Activated naive CD4-positive, alpha-beta T cell treated with anti-CD3 and anti-CD28 coated beads, Interleukin-2, amount 50 U/mL, for 24 hours (primary cell): Measurements from ENCODE around the gene TPI1.

Experiments used
- H3K27ac Mint-ChIP-seq: one replicate; pipeline ENCODE4 v1.8.0; 2021; ENCODE audit warnings: mild to moderate bottlenecking, mixed read lengths
- H3K27me3 Mint-ChIP-seq: one replicate; pipeline ENCODE4 v1.8.0; 2021; ENCODE audit warnings: mixed read lengths
- H3K36me3 Mint-ChIP-seq: one replicate; pipeline ENCODE4 v1.8.0; 2021; ENCODE audit warnings: mixed read lengths
- H3K4me1 Mint-ChIP-seq: one replicate; pipeline ENCODE4 v1.8.0; 2021; ENCODE audit warnings: mixed read lengths
- H3K4me3 Mint-ChIP-seq: one replicate; pipeline ENCODE4 v1.8.0; 2021; ENCODE audit warnings: mild to moderate bottlenecking, mixed read lengths
- H3K9me3 Mint-ChIP-seq: one replicate; pipeline ENCODE4 v1.8.0; 2021; ENCODE audit warnings: mixed read lengths

TPI1 gene

DNA sequence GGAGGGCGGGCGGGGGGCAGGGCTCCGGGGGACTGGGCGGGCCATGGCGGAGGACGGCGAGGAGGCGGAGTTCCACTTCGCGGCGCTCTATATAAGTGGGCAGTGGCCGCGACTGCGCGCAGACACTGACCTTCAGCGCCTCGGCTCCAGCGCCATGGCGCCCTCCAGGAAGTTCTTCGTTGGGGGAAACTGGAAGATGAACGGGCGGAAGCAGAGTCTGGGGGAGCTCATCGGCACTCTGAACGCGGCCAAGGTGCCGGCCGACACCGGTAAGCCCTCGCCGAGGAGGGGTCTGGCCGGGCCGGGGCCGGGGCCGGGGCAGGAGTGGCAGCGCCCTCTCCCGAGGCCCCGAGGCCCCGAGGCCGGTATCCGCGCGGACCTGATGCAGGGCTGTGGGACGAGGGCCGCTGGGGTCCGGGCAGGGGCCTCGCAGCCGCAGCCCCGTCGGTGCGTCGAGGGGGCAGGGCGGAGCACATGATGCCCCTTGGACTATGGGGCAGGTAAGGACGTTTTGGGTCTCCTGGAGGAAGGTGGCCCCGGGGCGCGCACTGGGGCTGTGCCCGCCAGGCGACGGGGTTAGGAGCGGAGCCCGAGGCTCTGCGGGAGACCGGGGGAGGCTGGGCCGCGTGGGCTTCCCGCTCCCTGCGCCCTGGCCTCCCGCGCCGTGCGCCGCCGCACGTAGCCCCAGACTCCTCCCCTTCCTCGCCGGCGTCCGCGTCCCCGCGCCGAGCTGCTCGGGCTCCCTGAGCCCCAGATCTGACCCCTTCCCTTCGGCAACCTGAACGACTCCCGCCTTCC lies at the start of gene TPI1:
Gene TPI1 (plus strand): TSS at position 119 of the 798 bp plus-strand sequence. CDS start 36 bp downstream, at position 155.
- peaks cover 44% of the 10 kb centered on the region for H3K4me1 Mint-ChIP-seq
- peak within 1 kb of the TSS; percentile 98 for H3K27ac Mint-ChIP-seq
- H3K27me3 Mint-ChIP-seq = no peaks in the 10 kb centered on the region
- H3K4me3 Mint-ChIP-seq = peak within 1 kb of the TSS; percentile 94
- no peaks in the 10 kb centered on the region for H3K9me3 Mint-ChIP-seq
- H3K36me3 Mint-ChIP-seq = peaks cover 12% of the 10 kb centered on the region

DNA sequence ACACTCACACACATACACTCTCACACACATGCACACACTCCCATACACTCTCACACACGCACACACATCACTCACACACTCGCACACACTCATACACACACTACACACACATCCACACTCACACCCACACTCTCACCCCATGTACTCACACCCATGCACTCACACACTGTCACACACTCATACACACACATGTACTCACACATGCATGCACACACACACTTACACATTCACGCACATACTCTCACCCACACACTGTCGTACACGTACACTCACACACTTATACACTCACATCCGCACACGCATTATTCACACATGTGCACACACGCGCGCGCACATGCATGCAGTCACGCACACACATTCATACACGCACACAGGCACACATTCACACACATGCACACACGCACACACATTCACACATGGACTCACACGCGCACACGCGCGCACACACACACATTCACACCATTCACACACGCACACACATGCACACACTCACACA lies 49.6 kb upstream of the TPI1 start:
- no peaks in the 10 kb centered on the region for H3K27me3 Mint-ChIP-seq
- peak overlapping the region; percentile 6 for H3K27ac Mint-ChIP-seq
- H3K4me1 Mint-ChIP-seq = peaks cover 20% of the 10 kb centered on the region
- H3K4me3 Mint-ChIP-seq = no peak overlapping the region
- H3K36me3 Mint-ChIP-seq = peaks cover 5% of the 10 kb centered on the region
- H3K9me3 Mint-ChIP-seq = no peaks in the 10 kb centered on the region

DNA sequence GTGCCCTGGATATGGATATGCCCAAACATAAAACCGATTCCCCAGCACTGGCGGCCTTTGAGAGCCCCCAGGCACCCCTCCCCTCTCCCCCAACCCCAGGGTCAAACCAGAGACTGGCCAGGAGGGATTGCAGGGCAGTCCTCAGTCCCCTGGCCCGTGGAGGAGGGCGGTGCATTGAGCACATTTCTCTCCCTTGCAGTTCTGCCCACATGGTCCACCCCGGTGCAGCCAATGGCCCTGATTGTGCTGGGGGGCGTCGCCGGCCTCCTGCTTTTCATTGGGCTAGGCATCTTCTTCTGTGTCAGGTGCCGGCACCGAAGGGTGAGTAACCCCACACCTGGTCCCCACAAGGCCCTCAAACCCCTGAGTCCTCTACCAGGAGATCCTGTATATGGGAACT lies 49.1 kb upstream of the TPI1 start:
- Mint-ChIP-seq H3K27ac (no peak overlapping the region), H3K4me1 (peaks cover 20% of the 10 kb centered on the region), H3K4me3 (no peak overlapping the region), H3K9me3 (no peaks in the 10 kb centered on the region), H3K36me3 (peaks cover 5% of the 10 kb centered on the region), H3K27me3 (peaks cover 2% of the 10 kb centered on the region)

DNA sequence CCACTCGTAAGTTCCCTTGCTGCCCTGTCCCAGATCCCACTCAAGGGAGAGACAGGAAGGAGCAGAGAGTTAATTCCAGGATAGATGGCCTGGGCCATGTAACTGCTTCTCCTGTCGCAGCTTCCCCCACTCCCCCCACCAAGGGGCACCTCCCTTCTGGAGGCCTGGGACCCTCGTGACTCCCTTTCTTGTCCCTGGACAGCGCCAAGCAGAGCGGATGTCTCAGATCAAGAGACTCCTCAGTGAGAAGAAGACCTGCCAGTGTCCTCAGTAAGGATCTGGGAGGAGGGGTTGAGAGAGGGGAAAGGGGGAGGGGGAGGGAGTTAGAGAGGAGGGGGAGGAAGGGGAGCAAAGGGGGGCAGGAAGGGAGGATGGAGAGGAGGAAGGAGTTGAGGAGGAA lies 48.7 kb upstream of the TPI1 start:
- H3K27ac Mint-ChIP-seq = no peak overlapping the region
- H3K27me3 Mint-ChIP-seq = peaks cover 2% of the 10 kb centered on the region
- H3K36me3 Mint-ChIP-seq = peaks cover 5% of the 10 kb centered on the region
- H3K9me3 Mint-ChIP-seq = no peaks in the 10 kb centered on the region
- peaks cover 16% of the 10 kb centered on the region for H3K4me1 Mint-ChIP-seq
- no peak overlapping the region for H3K4me3 Mint-ChIP-seq

DNA sequence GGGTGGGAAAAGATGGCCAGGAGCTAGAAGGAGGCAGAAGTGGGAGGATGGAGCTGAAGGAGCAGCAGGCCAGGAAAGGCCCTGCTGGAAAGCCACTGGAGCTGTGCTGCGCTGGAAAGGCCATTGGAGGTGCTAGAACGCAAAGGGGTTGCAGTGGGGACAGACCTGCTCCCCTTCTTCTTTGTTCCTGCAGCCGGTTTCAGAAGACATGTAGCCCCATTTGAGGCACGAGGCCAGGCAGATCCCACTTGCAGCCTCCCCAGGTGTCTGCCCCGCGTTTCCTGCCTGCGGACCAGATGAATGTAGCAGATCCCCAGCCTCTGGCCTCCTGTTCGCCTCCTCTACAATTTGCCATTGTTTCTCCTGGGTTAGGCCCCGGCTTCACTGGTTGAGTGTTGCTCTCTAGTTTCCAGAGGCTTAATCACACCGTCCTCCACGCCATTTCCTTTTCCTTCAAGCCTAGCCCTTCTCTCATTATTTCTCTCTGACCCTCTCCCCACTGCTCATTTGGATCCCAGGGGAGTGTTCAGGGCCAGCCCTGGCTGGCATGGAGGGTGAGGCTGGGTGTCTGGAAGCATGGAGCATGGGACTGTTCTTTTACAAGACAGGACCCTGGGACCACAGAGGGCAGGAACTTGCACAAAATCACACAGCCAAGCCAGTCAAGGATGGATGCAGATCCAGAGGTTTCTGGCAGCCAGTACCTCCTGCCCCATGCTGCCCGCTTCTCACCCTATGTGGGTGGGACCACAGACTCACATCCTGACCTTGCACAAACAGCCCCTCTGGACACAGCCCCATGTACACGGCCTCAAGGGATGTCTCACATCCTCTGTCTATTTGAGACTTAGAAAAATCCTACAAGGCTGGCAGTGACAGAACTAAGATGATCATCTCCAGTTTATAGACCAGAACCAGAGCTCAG lies 48.0 kb upstream of the TPI1 start:
- H3K9me3 Mint-ChIP-seq = no peaks in the 10 kb centered on the region
- H3K27me3 Mint-ChIP-seq = peaks cover 2% of the 10 kb centered on the region
- peaks cover 14% of the 10 kb centered on the region for H3K4me1 Mint-ChIP-seq
- peaks cover 5% of the 10 kb centered on the region for H3K36me3 Mint-ChIP-seq
- H3K27ac Mint-ChIP-seq = no peak overlapping the region
- H3K4me3 Mint-ChIP-seq = no peak overlapping the region

DNA sequence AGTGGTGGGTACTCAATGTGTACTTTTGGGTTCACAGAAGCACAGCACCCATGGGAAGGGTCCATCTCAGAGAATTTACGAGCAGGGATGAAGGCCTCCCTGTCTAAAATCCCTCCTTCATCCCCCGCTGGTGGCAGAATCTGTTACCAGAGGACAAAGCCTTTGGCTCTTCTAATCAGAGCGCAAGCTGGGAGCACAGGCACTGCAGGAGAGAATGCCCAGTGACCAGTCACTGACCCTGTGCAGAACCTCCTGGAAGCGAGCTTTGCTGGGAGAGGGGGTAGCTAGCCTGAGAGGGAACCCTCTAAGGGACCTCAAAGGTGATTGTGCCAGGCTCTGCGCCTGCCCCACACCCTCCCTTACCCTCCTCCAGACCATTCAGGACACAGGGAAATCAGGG lies 47.2 kb upstream of the TPI1 start:
- Mint-ChIP-seq H3K4me3 (no peak overlapping the region), H3K4me1 (peaks cover 14% of the 10 kb centered on the region), H3K27ac (no peak overlapping the region), H3K27me3 (peaks cover 3% of the 10 kb centered on the region), H3K9me3 (no peaks in the 10 kb centered on the region), H3K36me3 (peaks cover 5% of the 10 kb centered on the region)

DNA sequence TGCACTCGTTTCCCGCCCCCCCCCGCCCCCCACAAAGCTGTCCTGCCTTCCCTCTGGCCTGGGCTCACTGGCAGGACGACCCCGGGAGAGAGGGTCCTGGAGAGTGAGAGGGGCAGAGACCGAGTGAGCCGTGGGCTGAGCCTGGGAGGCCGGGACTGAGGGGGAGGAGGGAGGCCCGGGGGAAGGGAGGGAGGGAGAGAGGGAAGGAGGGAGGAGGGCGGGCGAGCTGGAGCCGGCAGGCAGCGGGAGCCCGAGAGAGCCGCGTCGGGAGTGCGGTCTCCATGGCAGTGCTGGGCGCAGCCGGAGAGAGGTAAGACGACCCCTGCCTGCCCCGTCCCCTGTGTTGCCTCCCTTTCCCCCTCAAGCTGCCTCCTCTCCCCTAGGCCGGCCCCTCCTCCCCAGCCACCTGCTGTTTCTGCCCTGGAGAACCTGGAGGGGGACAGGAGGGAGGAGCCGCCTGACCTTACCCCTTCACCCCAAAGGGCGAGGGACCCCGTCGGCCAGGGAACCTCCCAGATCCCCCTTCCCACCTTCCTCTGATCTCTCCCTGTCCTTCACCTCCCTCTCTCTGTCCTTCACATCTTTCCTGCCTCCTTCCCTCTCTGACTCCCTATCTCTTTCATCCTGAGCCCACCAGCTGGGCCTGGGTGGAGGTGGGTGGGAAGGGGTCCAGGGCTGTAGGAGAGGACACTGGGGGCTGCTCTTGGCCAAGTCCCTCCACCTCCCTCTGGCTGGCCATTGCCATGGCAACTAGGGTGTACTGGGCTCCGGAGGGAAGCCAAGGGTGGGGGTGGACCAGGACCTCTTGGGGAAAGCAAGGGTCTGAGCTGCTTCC lies 45.5 kb upstream of the TPI1 start, which contains the start of gene GPR162:
Gene GPR162 (plus strand): TSS at position 231 of the 835 bp plus-strand sequence. CDS start 2,078 bp downstream, outside the sequence.
- Mint-ChIP-seq H3K9me3 (no peaks in the 10 kb centered on the region), H3K4me1 (peaks cover 19% of the 10 kb centered on the region), H3K27ac (peak within 1 kb of the TSS; percentile 65), H3K36me3 (peaks cover 5% of the 10 kb centered on the region), H3K27me3 (peaks cover 7% of the 10 kb centered on the region), H3K4me3 (peak within 1 kb of the TSS; percentile 72)

DNA sequence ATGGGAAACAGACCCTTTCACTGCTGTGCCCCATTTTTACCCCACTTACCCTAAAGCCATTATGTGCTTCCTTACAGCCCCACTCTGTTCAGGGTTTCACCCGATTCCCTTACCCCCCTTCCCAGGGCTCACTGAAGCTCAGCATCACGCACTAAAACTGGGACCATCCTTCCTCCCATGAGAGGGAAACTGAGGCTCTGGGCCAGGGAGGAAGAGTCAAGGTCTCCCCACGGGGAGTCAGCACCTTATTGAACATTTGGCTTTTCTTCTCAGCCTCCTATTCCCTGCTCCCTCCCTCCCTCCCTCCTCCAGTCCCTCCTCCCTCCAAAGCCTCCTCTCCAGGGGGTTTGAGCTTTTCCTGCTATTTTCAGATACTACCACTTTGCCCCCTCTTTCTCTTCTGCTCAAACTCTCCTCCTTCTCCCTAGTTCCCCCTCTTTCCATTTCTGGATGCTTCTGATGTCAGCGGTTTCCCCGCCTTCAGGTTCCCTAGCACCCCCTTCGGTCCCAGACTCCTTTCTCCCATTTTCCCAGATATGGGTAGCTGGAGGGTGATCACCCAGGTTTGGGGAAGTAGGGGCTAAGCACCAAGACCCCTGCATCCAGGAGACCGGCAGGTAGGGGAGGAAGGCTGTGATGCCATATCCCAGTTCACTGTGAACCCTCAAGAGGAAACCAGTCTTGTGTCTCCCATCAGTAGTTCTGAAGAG lies 44.8 kb upstream of the TPI1 start:
- Mint-ChIP-seq H3K27ac (peak overlapping the region; percentile 65), H3K4me1 (peaks cover 24% of the 10 kb centered on the region), H3K4me3 (peak overlapping the region; percentile 62), H3K9me3 (no peaks in the 10 kb centered on the region), H3K27me3 (peaks cover 7% of the 10 kb centered on the region), H3K36me3 (peaks cover 4% of the 10 kb centered on the region)

DNA sequence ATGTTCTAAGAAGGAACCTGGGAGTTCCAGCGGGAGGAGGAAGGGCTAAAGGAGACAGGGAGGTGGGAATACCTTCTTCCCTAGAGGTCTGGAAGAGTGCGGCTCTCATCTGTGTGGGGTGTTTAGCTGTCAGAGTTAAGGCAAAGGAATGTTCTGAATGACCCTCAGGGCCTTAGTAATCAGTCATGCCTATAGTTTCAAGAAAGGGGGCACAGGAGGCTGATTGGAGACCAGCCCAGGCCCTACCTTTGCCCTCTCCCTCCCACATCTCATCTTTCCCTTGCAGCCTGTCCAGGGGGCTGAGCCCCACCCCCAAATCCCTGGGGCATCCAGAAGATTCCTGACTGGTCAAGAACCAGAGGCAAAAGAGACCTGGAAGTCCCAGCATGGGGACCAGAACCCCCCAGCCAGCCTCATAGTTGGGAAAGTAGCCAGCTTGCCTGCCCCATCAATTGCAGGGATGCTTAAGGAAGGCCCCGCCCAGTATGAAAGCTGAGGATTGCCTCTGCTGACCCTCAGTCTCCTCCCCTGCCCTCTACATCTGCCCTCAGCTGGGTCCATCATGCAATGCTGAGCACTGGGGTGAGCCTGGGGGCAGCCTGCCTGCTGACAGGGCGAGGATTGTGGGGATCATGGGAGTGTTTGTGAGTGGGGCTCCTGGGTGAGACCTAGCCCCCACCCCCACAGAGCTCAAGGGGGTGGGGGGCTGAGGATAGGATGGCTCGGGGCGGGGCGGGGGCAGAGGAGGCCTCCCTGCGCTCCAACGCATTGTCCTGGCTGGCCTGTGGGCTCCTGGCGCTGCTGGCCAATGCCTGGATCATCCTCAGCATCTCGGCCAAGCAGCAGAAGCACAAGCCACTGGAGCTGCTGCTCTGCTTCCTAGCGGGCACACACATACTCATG lies 43.9 kb upstream of the TPI1 start:
- peaks cover 29% of the 10 kb centered on the region for H3K4me1 Mint-ChIP-seq
- no peak overlapping the region for H3K27ac Mint-ChIP-seq
- no peaks in the 10 kb centered on the region for H3K36me3 Mint-ChIP-seq
- peaks cover 7% of the 10 kb centered on the region for H3K27me3 Mint-ChIP-seq
- no peaks in the 10 kb centered on the region for H3K9me3 Mint-ChIP-seq
- no peak overlapping the region for H3K4me3 Mint-ChIP-seq

DNA sequence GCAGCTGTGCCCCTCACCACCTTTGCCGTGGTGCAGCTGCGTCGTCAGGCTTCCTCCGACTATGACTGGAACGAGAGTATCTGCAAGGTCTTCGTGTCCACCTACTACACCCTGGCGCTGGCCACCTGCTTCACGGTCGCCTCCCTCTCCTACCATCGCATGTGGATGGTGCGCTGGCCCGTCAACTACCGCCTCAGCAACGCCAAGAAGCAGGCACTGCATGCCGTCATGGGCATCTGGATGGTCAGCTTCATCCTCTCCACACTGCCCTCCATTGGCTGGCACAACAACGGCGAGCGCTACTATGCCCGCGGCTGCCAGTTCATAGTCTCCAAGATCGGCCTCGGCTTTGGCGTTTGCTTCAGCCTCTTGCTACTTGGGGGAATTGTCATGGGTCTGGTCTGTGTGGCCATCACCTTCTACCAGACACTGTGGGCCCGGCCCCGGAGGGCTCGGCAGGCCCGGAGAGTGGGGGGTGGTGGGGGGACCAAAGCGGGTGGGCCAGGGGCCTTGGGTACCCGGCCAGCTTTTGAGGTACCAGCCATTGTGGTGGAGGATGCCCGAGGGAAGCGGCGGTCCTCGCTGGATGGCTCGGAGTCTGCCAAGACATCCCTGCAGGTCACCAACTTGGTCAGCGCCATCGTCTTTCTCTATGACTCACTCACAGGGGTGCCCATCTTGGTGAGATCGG lies 43.1 kb upstream of the TPI1 start:
- Mint-ChIP-seq H3K9me3 (no peaks in the 10 kb centered on the region), H3K4me3 (no peak overlapping the region), H3K36me3 (no peaks in the 10 kb centered on the region), H3K4me1 (peaks cover 34% of the 10 kb centered on the region), H3K27ac (no peak overlapping the region), H3K27me3 (peaks cover 9% of the 10 kb centered on the region)

DNA sequence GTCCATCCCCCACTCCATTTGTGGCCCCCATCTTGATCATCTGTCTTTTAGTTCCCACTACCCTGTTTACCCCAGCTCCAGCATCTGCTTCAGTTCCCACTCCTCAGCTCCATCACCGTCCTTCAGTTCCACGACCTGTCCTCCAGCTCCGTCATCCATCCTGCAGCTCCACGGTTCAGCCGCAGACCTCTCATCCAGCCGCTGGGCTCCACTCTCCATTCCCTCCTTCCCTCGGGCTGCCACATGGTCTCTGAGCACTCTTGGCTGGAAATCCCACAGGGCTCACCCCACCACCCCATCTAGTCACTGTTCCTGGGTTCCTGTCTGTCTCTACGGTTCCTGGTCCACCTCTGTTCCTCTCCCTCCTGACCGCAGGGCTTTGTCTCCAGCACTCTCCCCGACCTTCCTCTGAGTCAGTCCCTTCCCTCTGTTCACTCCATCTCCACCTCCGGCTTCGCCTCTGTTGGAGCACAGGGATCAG lies 42.4 kb upstream of the TPI1 start:
- Mint-ChIP-seq H3K27ac (peak overlapping the region; percentile 76), H3K4me3 (no peak overlapping the region), H3K27me3 (peaks cover 9% of the 10 kb centered on the region), H3K9me3 (no peaks in the 10 kb centered on the region), H3K36me3 (no peaks in the 10 kb centered on the region), H3K4me1 (peaks cover 37% of the 10 kb centered on the region)

DNA sequence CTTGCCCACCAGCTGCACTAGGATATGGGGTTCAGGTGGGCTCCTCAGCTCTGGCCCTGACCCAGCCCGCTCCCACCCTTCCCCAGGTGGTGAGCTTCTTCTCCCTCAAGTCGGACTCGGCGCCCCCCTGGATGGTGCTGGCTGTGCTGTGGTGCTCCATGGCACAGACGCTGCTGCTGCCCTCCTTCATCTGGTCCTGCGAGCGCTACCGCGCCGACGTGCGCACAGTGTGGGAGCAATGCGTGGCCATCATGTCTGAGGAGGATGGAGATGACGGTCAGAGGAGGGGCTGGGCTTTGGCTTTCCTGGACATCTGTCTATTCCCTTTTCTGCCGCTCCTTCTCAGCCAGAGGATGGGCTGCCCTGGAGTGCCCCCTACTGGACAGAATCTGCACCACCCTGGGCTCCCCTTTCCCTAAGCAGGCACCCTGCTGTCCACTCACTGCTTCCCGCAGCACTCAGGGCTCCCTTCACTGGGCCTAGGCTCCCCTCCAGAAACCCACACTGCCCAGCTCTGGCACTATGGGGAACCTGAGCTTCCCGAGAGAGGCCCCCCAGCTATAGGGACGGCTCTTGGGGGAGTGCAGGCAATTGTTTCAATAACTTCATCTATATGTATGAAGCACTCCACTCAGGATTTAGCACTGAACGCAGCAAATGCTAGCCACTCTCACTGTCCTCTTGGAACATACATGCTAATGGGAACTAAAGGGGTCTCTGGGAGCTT lies 41.8 kb upstream of the TPI1 start:
- Mint-ChIP-seq H3K9me3 (no peaks in the 10 kb centered on the region), H3K4me3 (no peak overlapping the region), H3K27ac (peak overlapping the region; percentile 76), H3K36me3 (no peaks in the 10 kb centered on the region), H3K4me1 (peaks cover 35% of the 10 kb centered on the region), H3K27me3 (peaks cover 9% of the 10 kb centered on the region)
